GM12878 (cell line): ENCODE measurements around the gene C7orf33.

Source experiments
- CTCF ChIP-seq, 3 experiments: IDR thresholded peaks in 2 of 3; conservative IDR thresholded peaks in 1 of 3; 2 replicates each; pipeline ENCODE4 v1.5.1; 2011; ENCODE audit warnings: low read depth in 3 of 3, low read length in 3 of 3, mild to moderate bottlenecking in 3 of 3, control low read depth in 2 of 3, moderate library complexity in 2 of 3, inconsistent platforms in 1 of 3, mixed read lengths in 1 of 3; ENCODE audit not compliant: control insufficient read depth in 2 of 3, insufficient read depth in 1 of 3; ENCODE audit errors: extremely low read depth in 1 of 3
- NKRF ChIP-seq: fragments of 450-650 bp; conservative IDR thresholded peaks from 2 replicates; pipeline ENCODE4 v1.6.1; 2017; ENCODE audit warnings: mild to moderate bottlenecking, moderate library complexity
- POLR2AphosphoS2 ChIP-seq: IDR thresholded peaks from 2 replicates; pipeline ENCODE4 v1.6.1; 2011; ENCODE audit warnings: low read depth, mild to moderate bottlenecking, low read length, improper control_type of control experiment, moderate library complexity
- RCOR1 ChIP-seq: conservative IDR thresholded peaks from 2 replicates; pipeline ENCODE4 v1.6.1; 2012; ENCODE audit warnings: low read depth, low read length, improper control_type of control experiment
- RFX5 ChIP-seq: IDR thresholded peaks from 2 replicates; pipeline ENCODE4 v1.6.1; 2011; ENCODE audit warnings: low read depth, low read length, improper control_type of control experiment

- TF ChIP-seq CTCF (IDR thresholded peaks at IDR 0.05 in 2 of 3, conservative IDR thresholded peaks at IDR 0.05 in 1 of 3; ENCODE audit: control insufficient read depth in 2 of 3, extremely low read depth in 1 of 3, insufficient read depth in 1 of 3, low read depth in 3 of 3, low read length in 3 of 3) (no peak), RCOR1 (no peak), NKRF (no peak), POLR2AphosphoS2 (no peak), RFX5 (no peak)
Measured at GRCh38 chr7:148607151-148607661, 16.6 kb downstream of the C7orf33 start.
